Neural cell (in vitro differentiated cells): Measurements from ENCODE around the gene EFCAB13. TPM values are rescaled to one million over a fixed set of nuclear protein-coding genes. Genes with fewer than 3 reads are reported as not detected.
"Not testable (repeated sequence)": the region's sequence is repeated elsewhere in the genome, so short reads cannot be mapped to it uniquely, and the experiment has no call there.

ENCODE experiments used
- H2AFZ ChIP-seq: fragments of 200-600, 300-800 bp; sonication (generic), shearing (Covaris generic); 2 replicates; pipeline ENCODE4 v1.6.0; 2014; ENCODE audit warnings: low read depth, mild to moderate bottlenecking, antibody characterized with exemption, low read length, moderate library complexity
- H3F3A ChIP-seq: fragments of 200-600 bp; shearing (Covaris generic); 2 replicates; pipeline ENCODE4 v1.6.1; 2016; ENCODE audit warnings: mild to moderate bottlenecking, moderate library complexity, mixed read lengths, antibody characterized with exemption, low read length; ENCODE audit not compliant: insufficient read depth, poor library complexity, severe bottlenecking
- H3K27ac ChIP-seq: fragments of 200-600, 300-800 bp; sonication (generic), shearing (Covaris generic); 2 replicates; pipeline ENCODE4 v1.5.1; 2014; ENCODE audit warnings: mild to moderate bottlenecking, low read length, moderate library complexity
- H3K27me3 ChIP-seq: fragments of 300-800, 200-600 bp; sonication (generic), shearing (Covaris generic); 2 replicates; pipeline ENCODE4 v1.6.0; 2014; ENCODE audit warnings: mild to moderate bottlenecking, low read depth, low read length, moderate library complexity; ENCODE audit not compliant: insufficient read depth
- H3K36me3 ChIP-seq: fragments of 300-800, 200-600 bp; sonication (generic), shearing (Covaris generic); 2 replicates; pipeline ENCODE4 v1.5.1; 2014; ENCODE audit warnings: mild to moderate bottlenecking, antibody characterized with exemption, low read length, moderate library complexity; ENCODE audit not compliant: insufficient read depth
- H3K4me2 ChIP-seq: fragments of 300-800, 200-600 bp; sonication (generic), shearing (Covaris generic); 2 replicates; pipeline ENCODE4 v1.6.0; 2014; ENCODE audit warnings: mild to moderate bottlenecking, low read length
- H3K4me3 ChIP-seq: fragments of 300-800, 200-600 bp; sonication (generic), shearing (Covaris generic); 2 replicates; pipeline ENCODE4 v1.5.1; 2014; ENCODE audit warnings: mild to moderate bottlenecking, low read length, moderate library complexity
- H3K79me2 ChIP-seq: fragments of 200-600 bp; shearing (Covaris generic); replicated peaks from 2 replicates; pipeline ENCODE4 v1.6.0; 2014; ENCODE audit warnings: mild to moderate bottlenecking, low read length, moderate library complexity; ENCODE audit not compliant: insufficient read depth
- H3K9ac ChIP-seq: fragments of 300-800, 200-600 bp; sonication (generic), shearing (Covaris generic); 2 replicates; pipeline ENCODE4 v1.6.1; 2016; ENCODE audit warnings: mild to moderate bottlenecking, low read length, mixed read lengths
- H3K9me2 ChIP-seq: fragments of 200-600 bp; shearing (Covaris generic); 2 replicates; pipeline ENCODE4 v1.6.1; 2016; ENCODE audit warnings: mild to moderate bottlenecking, low read length, mixed read lengths; ENCODE audit not compliant: insufficient read depth
- H3K9me3 ChIP-seq: fragments of 200-600, 300-800 bp; sonication (generic), shearing (Covaris generic); 2 replicates; pipeline ENCODE4 v1.6.1; 2016; ENCODE audit warnings: mild to moderate bottlenecking, mixed run types, low read length, moderate library complexity, mixed read lengths
- H4K20me1 ChIP-seq: fragments of 200-600 bp; shearing (Covaris generic); 2 replicates; pipeline ENCODE4 v1.6.1; 2016; ENCODE audit warnings: mild to moderate bottlenecking, mixed run types; ENCODE audit not compliant: insufficient read depth
- EP300 ChIP-seq: fragments of 450-650 bp; conservative IDR thresholded peaks from 2 replicates; pipeline ENCODE4 v1.6.1; 2014; ENCODE audit warnings: antibody characterized with exemption, mild to moderate bottlenecking, moderate library complexity; ENCODE audit not compliant: poor library complexity, severe bottlenecking
- EZH2 ChIP-seq: fragments of 200-600, 300-800 bp; shearing (Covaris generic), sonication (generic); IDR thresholded peaks from 2 replicates; pipeline ENCODE4 v1.6.1; 2014; ENCODE audit warnings: antibody characterized with exemption, low read length, borderline replicate concordance, mild to moderate bottlenecking; ENCODE audit not compliant: insufficient read depth, poor library complexity, severe bottlenecking
- MXI1 ChIP-seq: fragments of 450-650 bp; conservative IDR thresholded peaks from 2 replicates; pipeline ENCODE4 v1.6.1; 2014; ENCODE audit warnings: antibody characterized with exemption, mild to moderate bottlenecking; ENCODE audit not compliant: poor library complexity, severe bottlenecking
- POLR2AphosphoS5 ChIP-seq: IDR thresholded peaks from 2 replicates; pipeline ENCODE4 v1.6.1; 2012
- RAD21 ChIP-seq: fragments of 450-650 bp; conservative IDR thresholded peaks from 2 replicates; pipeline ENCODE4 v1.6.1; 2014; ENCODE audit warnings: antibody characterized with exemption, mild to moderate bottlenecking, moderate library complexity
- SMC3 ChIP-seq: fragments of 450-650 bp; conservative IDR thresholded peaks from 2 replicates; pipeline ENCODE4 v1.6.1; 2014; ENCODE audit warnings: antibody characterized with exemption, mild to moderate bottlenecking, moderate library complexity; ENCODE audit not compliant: poor library complexity
- TAF1 ChIP-seq: IDR thresholded peaks from 2 replicates; pipeline ENCODE4 v1.6.1; 2012; ENCODE audit warnings: low read depth
- polyA plus RNA-seq: library from polyadenylated mRNA; depleted of rRNA; stranded (reverse); fragments of >200 nt; gene quantifications from 2 replicates; pipeline ENCODE4 v1.2.3, GENCODE V29; 2014
- TF ChIP-seq, protein P1 (sequence below): fragments of 450-650 bp; IDR thresholded peaks from 2 replicates; pipeline ENCODE4 v1.5.1; 2014; ENCODE audit warnings: antibody characterized with exemption, mild to moderate bottlenecking, moderate library complexity; ENCODE audit not compliant: poor library complexity, severe bottlenecking
- TF ChIP-seq, protein P2 (sequence below): IDR thresholded peaks from 2 replicates; pipeline ENCODE4 v1.6.1; 2012; ENCODE audit warnings: borderline replicate concordance

The EFCAB13 gene
- polyA plus RNA-seq, 1 donor from 2014 or later = 2.2 TPM

DNA sequence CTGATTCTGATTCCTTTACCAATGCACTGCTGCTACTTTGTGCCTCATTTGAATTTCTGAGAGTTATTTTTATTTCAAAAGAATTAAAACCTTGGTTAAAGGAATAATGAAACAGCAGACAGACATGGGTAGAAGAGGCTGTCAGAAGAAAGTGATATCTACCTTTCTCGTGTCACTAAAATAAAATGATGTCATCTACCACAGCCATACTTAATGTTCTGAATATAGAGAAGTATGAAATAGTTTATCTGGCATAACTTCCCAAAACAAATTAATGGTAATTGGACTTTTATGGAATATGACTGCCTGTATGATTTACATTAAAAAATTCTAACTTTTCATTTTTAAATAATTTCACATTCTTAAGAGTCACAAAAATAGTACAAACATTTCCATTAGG is 52.5 kb downstream of the EFCAB13 start:
- Histone ChIP-seq H3K4me2 (no peak overlapping the region), H3K27me3 (no peaks in the 10 kb centered on the region), H3K36me3 (no peaks in the 10 kb centered on the region), H3K9ac (no peak overlapping the region), H3F3A (no peaks in the 10 kb centered on the region), H2AFZ (no peak overlapping the region), H3K9me3 (no peaks in the 10 kb centered on the region), H3K9me2 (no peaks in the 10 kb centered on the region), H3K4me3 (no peak overlapping the region), H4K20me1 (no peaks in the 10 kb centered on the region), H3K27ac (no peak overlapping the region), H3K79me2 (no peaks in the 10 kb centered on the region)
- TF ChIP-seq POLR2AphosphoS5 = no peak
- TF ChIP-seq TAF1 = no peak

DNA sequence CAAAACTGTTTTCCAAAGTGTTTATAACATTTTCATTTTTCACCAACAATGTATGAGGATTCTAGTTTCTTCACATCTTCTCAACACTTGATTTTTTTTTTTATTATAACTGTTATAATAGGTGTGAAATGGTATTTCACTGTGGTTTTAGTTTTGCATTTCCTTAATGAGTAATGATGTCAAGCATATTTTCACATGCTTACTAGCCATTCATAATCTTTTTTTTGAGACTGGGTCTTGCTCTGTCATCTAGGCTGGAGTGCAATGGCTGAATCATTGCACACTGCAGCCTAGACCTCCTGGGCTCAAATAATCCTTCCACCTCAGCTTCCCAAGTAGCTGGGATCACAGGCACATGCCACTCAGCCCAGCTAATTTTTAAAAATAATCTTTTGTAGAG is 65.1 kb downstream of the EFCAB13 start:
- no peak overlapping the region for H3K27ac ChIP-seq
- H3K4me3 ChIP-seq = no peak overlapping the region
- no peak overlapping the region for H2AFZ ChIP-seq
- H4K20me1 ChIP-seq = no peaks in the 10 kb centered on the region
- no peak overlapping the region for H3K9ac ChIP-seq
- TF ChIP-seq MXI1 (no peak), RAD21 (no peak), SMC3 (no peak), POLR2AphosphoS5 (no peak), EP300 (no peak), EZH2 (no peak), TAF1 (no peak)
- TF ChIP-seq, protein P1, sequence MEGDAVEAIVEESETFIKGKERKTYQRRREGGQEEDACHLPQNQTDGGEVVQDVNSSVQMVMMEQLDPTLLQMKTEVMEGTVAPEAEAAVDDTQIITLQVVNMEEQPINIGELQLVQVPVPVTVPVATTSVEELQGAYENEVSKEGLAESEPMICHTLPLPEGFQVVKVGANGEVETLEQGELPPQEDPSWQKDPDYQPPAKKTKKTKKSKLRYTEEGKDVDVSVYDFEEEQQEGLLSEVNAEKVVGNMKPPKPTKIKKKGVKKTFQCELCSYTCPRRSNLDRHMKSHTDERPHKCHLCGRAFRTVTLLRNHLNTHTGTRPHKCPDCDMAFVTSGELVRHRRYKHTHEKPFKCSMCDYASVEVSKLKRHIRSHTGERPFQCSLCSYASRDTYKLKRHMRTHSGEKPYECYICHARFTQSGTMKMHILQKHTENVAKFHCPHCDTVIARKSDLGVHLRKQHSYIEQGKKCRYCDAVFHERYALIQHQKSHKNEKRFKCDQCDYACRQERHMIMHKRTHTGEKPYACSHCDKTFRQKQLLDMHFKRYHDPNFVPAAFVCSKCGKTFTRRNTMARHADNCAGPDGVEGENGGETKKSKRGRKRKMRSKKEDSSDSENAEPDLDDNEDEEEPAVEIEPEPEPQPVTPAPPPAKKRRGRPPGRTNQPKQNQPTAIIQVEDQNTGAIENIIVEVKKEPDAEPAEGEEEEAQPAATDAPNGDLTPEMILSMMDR = no peak
- TF ChIP-seq, protein P2, sequence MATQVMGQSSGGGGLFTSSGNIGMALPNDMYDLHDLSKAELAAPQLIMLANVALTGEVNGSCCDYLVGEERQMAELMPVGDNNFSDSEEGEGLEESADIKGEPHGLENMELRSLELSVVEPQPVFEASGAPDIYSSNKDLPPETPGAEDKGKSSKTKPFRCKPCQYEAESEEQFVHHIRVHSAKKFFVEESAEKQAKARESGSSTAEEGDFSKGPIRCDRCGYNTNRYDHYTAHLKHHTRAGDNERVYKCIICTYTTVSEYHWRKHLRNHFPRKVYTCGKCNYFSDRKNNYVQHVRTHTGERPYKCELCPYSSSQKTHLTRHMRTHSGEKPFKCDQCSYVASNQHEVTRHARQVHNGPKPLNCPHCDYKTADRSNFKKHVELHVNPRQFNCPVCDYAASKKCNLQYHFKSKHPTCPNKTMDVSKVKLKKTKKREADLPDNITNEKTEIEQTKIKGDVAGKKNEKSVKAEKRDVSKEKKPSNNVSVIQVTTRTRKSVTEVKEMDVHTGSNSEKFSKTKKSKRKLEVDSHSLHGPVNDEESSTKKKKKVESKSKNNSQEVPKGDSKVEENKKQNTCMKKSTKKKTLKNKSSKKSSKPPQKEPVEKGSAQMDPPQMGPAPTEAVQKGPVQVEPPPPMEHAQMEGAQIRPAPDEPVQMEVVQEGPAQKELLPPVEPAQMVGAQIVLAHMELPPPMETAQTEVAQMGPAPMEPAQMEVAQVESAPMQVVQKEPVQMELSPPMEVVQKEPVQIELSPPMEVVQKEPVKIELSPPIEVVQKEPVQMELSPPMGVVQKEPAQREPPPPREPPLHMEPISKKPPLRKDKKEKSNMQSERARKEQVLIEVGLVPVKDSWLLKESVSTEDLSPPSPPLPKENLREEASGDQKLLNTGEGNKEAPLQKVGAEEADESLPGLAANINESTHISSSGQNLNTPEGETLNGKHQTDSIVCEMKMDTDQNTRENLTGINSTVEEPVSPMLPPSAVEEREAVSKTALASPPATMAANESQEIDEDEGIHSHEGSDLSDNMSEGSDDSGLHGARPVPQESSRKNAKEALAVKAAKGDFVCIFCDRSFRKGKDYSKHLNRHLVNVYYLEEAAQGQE = no peak
- H3K4me2 ChIP-seq = no peak overlapping the region
- no peaks in the 10 kb centered on the region for H3K9me2 ChIP-seq
- H3K36me3 ChIP-seq = no peaks in the 10 kb centered on the region
- no peaks in the 10 kb centered on the region for H3K79me2 ChIP-seq
- no peaks in the 10 kb centered on the region for H3K27me3 ChIP-seq
- H3K9me3 ChIP-seq = peaks cover 3% of the 10 kb centered on the region
- H3F3A ChIP-seq = no peaks in the 10 kb centered on the region

DNA sequence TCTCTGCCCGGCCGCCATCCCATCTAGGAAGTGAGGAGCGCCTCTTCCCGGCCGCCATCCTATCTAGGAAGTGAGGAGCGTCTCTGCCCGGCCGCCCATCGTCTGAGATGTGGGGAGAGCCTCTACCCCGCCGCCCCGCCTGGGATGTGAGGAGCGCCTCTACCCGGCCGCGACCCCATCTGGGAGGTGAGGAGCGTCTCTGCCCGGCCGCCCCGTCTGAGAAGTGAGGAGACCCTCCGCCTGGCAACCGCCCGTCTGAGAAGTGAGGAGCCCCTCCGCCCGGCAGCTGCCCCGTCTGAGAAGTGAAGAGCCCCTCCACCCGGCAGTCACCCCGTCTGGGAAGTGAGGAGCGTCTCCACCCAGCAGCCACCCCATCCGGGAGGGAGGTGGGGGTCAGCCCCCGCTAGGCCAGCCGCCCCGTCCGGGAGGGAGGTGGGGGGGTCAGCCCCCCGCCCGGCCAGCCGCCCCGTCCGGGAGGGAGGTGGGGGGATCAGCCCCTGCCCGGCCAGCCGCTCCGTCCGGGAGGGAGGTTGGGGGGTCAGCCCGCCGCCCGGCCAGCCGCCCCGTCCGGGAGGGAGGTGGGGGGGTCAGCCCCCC is 73.9 kb downstream of the EFCAB13 start:
- not testable (repeated sequence) for H3K9me2 ChIP-seq, H3K36me3 ChIP-seq, H3K27me3 ChIP-seq, H2AFZ ChIP-seq, H3K9ac ChIP-seq, H3K9me3 ChIP-seq, H3K4me2 ChIP-seq, H3F3A ChIP-seq, H3K4me3 ChIP-seq, H3K79me2 ChIP-seq, H3K27ac ChIP-seq, H4K20me1 ChIP-seq
